ENCODE data around the gene MVD.

Gene MVD, protein sequence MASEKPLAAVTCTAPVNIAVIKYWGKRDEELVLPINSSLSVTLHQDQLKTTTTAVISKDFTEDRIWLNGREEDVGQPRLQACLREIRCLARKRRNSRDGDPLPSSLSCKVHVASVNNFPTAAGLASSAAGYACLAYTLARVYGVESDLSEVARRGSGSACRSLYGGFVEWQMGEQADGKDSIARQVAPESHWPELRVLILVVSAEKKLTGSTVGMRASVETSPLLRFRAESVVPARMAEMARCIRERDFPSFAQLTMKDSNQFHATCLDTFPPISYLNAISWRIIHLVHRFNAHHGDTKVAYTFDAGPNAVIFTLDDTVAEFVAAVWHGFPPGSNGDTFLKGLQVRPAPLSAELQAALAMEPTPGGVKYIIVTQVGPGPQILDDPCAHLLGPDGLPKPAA
- long read RNA-seq, donor 1, transcript MVD-201 (10 exons, 1,823 nt) = major isoform, 15 of 23 reads
- long read RNA-seq, donor 1, partial matches to known transcripts = 5 of 23 reads
- long read RNA-seq, donor 1, other reads (novel, unspliced or antisense) = 0 of 23 reads
- long read RNA-seq, donor 2, partial matches to known transcripts = 0 of 4 reads
- long read RNA-seq, donor 2, other reads (novel, unspliced or antisense) = 0 of 4 reads
- long read RNA-seq, donor 3, transcript MVD-201 (10 exons, 1,823 nt) = major isoform, 5 of 5 reads
- long read RNA-seq, donor 3, partial matches to known transcripts = 0 of 5 reads
- long read RNA-seq, donor 3, other reads (novel, unspliced or antisense) = 0 of 5 reads
- long read RNA-seq, donor 4, transcript MVD-201 (10 exons, 1,823 nt) = major isoform, 7 of 10 reads
- long read RNA-seq, donor 4, partial matches to known transcripts = 0 of 10 reads
- long read RNA-seq, donor 4, other reads (novel, unspliced or antisense) = 0 of 10 reads
- long read RNA-seq, donor 5, transcript MVD-201 (10 exons, 1,823 nt) = major isoform, 10 of 13 reads
- long read RNA-seq, donor 5, partial matches to known transcripts = 0 of 13 reads
- long read RNA-seq, donor 5, other reads (novel, unspliced or antisense) = 0 of 13 reads
- long read RNA-seq, donor 6, partial matches to known transcripts = 8 of 14 reads
- long read RNA-seq, donor 6, other reads (novel, unspliced or antisense) = 0 of 14 reads
- long read RNA-seq, donor 7 = 0 reads
- long read RNA-seq, donor 8, transcript MVD-201 (10 exons, 1,823 nt) = major isoform, 5 of 16 reads
- long read RNA-seq, donor 8, partial matches to known transcripts = 5 of 16 reads
- long read RNA-seq, donor 8, other reads (novel, unspliced or antisense) = 6 of 16 reads

- peak; percentile 91 for DNase-seq
Measured at GRCh38 chr16:88662843-88663606, at the start of gene MVD. Gene MVD, minus strand, starts transcription at chr16:88663091. Its CDS starts 11 bp downstream, at chr16:88663080.

DNA sequence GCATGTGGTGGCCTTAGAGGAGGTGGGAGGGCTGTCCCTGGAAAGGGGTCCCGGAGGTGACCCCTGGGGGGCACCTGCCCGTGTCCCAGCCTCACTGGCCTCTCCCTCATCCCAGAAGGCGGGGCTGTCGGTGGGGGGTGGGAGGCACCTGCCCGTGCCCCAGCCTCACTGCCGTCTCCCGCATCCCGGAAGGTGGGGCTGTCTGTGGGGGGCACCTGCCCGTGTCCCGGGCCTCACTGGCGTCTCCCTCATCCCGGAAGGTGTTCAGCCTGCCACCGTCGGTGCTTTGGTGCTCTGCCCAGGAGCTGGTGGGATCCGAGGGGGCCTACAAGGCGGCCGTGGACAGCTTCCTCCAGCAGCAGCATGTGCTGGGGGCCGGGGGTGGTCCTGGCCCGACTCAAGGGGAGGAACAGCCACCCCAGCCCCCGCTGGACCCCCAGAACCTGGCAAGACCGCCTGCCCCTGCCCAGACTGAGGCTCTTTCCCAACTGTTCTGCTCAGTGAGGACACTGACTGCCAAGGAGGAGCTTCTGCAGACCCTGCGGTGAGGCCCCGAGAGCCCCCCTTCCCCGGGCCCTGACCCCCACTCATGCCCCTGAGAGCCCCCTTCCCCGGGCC, 49.6 kb upstream of the MVD start:
- no peak for DNase-seq

- no peak for DNase-seq
Measured at GRCh38 chr16:88711750-88712340, 49.0 kb upstream of the MVD start.

GRCh38 chr16:88710556-88710955, 47.7 kb upstream of the MVD start:
- DNase-seq = no peak

DNA sequence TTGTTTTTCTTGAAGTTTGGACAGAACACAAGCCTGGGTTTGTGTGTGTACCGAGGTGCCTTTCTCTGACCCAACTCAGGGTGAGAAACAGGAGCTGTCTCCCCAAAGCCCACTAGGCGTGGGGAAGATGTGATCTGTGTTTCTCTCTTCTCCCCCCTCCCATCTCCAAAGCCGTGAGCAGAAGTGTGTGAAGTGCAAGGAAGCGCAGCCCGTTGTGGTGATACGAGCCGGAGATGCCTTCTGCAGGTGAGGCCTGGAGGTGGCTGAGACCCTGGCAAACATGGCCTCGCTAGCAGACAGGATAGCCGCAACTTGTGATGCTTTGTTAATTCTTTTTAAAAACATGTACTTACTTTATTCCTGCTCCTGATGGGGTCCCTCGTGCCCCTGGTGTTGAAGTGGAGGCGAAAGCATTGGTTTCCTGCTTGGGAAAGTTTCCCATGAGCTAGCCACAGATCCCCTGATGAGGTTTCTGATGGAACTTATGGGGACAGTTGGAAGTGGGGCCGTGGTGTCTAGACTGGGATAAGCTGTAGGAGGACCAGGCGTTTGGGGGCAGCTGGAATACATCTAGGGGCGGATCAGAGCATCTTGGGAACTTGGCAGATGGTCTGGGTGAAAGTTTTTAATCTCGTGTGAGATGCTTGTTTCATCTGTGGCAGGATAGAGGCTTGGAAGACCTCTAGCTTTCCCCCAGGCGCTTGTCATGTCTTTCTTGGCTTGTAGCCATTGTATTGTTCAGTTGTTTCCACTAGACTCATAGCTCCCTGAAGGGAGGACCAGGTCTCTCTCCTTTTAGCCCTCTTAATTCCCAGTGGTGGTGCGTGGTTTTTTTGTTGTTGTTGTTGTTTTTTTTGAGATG, 44.3 kb upstream of the MVD start:
- no peak for DNase-seq

GRCh38 chr16:88706229-88706964, 43.5 kb upstream of the MVD start, which contains the start of the genes CTU2 and RNF166:
Gene CTU2, plus strand, starts transcription at chr16:88706503. Its CDS starts 28 bp downstream, at chr16:88706531.
Gene RNF166, minus strand, starts transcription at chr16:88706408. Its CDS starts 83 bp downstream, at chr16:88706325.
- peak; percentile 84 for DNase-seq

DNA sequence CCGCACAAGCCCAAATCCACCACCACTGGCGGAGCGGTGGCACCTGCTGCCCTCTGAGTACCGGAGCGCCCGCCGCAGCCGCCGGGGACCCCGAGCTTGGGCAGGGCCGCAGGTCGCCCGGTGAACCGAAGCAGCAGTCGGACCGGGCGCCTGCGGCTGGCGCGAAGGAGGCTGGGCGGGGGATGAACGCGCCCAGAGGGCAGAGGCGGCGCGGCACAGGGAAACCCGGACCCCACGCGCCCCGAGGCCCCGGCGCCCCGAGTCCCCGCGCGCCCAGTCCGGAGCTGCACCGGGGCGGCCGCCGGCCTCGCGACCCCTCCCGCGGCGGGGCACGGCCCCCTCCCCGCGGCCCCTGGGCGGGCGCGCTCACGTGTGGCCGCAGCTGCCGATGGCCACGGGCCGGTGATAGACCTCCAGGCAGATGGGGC, 42.9 kb upstream of the MVD start:
- no peak for DNase-seq

DNA sequence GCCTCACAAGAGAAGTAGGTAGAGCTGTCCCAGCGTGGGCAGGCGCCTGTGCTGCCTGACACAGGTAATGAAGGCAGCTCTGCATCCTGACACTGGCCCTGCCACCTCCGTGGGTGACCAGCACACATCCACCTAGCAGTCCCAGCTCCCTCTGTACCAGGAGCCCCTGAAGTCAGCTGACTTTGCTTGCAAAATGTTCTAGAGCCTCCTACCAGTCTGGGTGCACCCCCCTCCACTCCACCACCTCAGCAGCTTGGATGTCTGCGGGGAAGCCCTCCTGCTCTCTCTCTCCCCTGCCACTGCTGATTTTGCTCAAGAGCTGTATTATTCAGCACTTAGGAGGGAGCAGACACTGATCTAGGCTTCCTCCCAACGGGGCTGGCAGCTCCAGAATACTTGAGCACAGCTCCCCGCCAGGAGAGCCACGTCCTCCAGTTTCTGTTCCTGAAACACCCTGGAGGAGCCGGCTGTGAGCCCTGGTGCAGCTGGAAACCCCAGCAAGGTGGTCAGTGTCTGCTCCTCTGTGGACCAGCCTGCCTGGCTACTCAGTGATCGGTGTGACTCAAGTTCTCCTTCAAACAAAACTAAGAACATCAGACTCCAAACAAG, 42.3 kb upstream of the MVD start:
- DNase-seq = no peak

DNA sequence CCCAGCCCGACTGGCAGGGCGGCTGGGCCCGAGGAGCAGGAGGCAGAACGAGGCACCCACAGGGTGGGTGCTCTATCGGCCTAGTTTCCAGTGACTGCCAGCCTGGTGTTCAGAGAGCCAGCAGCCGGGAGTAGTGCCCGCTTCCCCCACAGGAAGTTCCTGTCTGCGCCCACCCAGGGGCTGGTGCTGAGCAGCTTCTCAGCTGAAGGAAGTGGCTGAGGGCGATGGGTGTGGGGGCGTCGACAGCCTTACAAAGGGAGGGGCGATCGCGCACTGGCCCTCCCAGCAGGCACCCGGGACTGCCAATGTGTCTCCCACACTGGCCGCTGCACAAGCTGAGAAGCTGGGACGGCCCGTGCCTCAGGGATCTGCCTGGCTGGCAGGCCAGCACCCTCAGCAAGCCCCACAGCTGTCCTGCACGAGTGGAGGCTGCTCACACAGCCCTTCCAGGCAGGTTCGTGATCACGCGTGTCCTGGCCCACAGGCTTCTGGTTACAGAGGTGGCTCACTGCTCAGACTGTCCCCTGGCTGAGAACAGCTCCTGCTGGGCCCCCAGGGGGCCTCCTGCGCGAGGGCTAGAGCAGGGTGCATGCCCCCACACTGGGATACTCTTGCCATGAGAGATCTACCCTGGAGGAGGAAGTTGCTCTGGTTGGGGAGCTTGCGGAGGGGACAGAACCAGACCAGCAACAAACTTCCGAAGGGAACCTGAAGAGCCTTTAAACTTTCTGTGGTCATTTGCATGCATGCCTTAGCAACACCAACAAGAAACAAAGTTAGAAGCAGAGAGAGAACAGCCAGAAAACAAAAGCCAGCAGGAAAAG, 40.8 kb upstream of the MVD start:
- no peak for DNase-seq

DNA sequence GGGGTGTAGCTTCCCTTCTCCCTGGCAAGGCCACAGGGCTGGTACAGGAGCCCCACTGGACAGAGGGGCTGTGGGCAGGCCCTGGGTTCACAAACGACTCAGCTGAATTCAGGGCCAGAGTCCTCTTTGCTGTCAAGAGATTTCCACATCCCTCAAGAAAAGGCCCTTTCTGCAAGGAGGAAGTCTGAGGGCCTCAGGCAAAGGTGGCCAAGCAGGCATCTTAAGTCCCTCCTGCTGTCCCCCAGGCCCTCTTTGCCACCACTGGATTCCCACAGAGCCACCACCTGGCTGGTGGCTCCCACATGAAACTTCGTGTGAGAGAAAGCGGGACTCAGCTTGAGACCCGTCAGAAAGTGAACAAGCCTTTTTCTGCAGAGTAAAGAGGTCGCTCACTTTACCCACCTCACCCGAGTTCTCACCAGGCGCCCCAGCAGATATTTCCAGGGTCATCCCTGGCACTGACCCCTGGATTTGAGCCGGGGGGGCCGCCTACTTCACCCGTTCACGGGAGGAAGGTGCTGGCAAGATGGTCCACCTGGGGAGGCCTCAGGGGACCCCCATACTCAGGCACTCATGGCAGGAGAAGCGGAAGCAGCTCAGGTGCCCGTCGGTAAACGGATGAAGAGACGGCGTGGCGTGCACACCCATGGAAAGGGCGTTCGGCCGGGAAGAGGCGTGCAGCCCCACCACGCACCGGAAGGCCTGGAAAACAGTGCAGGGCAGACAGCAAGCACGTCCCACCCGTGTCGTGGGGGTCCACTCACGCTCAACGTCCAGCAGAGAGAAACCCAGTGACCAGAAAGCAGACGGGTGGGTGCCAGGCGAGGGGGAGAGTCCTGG, 39.7 kb upstream of the MVD start:
- DNase-seq = no peak

DNA sequence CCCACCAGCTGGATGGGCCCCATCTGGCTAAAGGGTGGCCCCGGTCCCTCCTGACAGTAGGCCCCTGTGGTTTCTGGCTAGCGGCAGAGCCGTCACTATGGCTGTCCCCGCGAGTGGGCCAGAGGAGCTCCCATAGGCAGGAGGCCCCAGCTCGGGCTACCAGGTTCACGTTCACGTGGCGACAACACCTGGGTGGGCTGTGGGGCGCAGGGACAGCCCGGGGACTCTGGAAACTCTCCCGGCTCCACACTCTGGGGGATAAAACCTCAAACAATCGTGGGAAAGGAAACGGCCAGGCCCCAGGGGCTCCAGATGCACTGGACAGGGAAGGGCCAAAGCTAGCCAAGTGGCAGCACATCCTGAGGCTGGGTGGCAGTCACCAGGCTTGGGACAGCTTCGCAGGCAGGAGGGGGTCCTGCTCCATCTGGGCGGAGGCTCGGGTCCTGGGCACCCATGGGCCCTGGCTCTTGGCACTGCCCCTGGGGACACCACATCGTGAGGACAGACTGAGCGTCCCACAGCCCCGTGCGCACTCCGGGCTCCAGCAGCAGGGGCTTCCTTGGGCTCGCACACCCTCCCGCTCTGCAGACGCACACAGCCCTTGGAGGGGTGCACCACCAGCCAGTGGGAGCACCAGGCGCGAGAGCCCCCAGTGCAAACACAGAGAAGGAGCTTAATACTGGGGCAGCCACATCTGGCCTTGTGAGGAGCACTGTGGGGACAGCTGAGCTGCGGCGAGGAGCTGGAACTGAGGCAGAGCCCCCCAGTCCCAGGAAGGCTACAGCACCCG, 38.9 kb upstream of the MVD start:
- DNase-seq = no peak

- peak; percentile 21 for DNase-seq
Measured at GRCh38 chr16:88700636-88701482, 38.0 kb upstream of the MVD start.

GRCh38 chr16:88700322-88700635, 37.4 kb upstream of the MVD start:
- no peak for DNase-seq

- DNase-seq = no peak
Measured at GRCh38 chr16:88699180-88699579, 36.3 kb upstream of the MVD start.

GRCh38 chr16:88698646-88699045, 35.8 kb upstream of the MVD start:
- DNase-seq = no peak
